CD4-positive, alpha-beta T cell treated with Interleukin-4 for 4 hours (primary cell): ENCODE results near the gene CCR3.

Experiments
- DNase-seq: peaks from one replicate; pipeline ENCODE4 v3.0.0-alpha.2; 2020

CCR3 gene

DNA sequence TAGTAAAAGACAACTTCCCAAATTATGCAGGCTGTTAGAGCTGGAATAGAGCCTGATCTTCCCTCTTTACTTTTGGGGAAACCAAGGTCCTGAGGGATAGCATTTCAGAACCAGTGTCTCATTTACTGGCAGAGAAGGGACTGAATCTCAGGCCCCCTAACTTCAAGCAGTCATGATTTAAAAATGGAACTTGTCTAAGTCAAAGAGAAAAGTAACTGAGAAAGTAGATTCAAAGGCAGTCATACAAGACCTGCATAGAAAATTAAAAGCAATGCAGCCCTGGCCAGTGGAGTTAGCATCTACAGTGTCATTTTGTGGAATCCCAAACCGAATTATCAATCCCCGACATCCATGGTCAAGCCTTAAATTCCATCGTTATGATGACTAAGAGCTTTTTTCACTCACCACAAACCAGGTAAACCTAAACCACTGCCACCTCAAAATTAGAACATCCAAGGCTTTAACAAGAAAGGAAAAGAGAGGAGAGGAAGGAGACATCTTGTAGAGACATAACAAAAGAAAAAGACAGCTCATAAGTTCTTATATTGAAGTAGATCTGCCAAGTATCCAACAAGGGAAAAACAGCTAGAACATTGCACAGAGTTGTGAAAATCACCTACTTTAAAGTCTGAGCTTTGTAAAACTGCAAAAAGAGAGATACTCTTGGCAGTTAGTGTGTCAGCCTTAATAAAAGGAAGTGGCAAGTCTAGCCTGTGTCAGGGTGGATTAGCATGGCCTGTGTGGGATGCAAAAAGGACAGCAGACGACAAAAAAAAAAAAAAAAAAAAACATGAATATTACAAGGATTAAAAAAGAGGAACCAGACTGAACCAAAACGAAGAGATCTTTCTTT lies 57.6 kb downstream of the CCR3 start:
- DNase-seq: peak; percentile 42

DNA sequence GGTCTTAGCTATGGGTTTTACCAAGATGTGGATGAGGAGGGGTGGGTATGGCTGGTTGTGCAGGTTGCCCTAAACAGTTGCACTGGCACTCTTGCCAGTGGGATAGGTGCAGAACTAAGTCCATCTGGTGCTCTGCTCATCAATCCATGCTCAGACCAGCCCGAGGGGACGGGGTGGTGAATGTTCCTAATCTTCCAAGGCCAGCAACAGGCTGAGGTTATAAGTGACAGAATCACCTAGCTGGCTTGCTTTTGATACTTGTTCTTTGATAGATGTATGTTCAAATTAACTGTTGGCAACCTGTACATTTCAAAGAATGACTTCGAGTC lies 58.2 kb downstream of the CCR3 start:
- no peak for DNase-seq

DNA sequence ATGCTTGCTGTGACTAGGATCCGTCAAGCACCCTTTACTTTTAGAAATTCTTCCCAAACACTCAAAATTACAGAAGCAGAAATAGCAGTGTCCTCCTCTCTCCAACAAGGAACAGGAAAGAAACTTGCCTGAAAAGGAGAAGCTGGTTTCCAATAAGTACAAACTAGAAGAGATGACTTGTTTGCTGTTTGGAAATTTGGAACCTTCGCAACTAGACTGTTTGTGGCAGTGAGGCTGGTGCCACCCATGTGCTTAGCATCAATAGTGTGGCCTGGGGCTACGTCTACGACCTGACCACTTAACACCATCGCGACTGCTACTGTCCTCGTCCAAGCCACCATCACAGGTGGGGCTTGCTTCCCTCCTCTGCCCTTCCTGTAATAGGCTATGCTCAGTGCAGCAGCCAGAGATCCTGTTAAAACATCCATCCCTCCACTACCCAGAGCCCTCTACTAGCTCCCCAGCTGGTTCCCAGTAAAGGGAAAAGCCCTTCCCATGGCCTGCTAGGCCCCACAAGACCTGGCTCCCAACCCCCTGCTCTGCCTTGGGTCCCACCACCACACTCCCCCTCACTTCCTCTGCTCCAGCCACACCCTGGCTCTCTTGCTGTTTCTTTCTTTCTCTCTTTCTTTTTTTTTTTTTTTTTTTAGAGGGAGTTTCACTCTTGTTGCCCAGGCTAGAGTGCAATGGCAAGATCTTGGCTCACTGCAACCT lies 59.0 kb downstream of the CCR3 start:
- no peak for DNase-seq

DNA sequence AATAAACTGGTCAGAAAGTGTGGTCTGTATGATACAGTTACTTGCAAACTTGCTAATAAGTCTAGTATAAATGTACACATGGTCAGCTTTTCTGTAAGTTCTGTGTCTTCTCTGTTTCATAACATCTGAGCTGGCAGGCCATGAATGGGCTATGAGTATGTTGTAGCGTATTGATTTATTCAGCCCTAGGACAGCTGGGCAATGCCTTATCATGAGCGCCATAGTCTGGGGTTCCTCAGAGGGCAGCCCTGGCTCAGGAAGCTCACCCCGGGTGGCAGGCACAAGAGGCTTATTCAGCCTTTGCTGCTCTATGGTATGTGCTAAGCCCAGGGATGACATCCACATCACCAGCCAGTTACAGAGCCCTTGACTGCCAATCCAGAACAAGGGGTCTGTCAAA lies 61.0 kb downstream of the CCR3 start:
- no peak for DNase-seq

DNA sequence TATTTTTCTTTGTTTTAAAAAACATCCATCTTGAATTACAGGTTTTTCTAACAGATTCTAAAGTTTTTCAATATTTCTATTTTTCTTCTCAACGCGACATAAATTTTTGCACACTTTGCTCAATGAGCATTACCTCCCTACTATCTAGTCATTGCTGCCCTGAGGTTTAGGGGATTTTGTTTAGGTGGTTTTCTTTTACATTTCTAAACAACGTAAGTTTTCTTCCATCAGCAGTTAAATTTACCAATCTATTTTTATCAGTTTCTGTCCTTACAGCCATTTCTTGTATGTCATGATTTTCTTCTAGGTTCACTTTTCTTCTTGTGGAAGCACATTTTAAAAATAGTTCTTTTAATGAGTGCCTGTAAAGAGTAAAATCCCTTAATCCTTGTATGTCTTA lies 62.5 kb downstream of the CCR3 start:
- no peak for DNase-seq

DNA sequence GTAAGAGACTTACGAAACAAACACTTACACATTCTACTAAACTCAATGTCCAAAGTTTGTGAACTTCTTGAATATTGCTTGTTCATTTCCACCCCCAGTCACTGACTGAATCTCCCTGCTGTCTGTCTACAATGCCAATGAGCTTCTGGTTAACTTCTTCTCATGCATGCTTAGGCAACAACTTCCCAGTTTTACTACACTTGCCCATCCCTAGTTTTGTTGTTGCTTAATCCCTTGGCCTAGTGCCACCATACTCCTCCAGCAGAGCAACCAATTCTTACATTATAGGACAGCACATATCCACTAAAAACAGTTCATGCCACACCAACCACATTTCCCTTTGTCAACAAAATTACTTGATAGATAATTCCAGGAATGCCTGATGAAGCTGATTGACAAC lies 70.7 kb downstream of the CCR3 start:
- DNase-seq: no peak

DNA sequence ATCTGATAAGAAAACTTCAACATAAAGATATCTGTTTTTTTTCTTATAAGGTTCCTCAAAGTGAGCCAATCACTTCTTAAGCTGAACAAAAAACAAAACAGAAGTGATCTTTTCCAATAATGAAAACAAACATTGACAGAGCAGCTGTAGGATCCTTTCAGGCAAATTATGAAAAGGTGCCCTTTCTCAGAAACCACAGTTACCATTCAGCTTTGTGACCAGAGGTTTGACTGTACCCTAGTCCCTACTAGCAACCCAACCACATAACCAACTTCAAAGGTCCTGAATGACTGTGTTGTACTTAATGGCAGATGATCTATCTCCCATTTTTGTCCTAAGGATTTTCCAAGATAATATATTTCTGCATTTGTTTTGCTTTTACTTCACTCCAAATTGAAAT lies 72.3 kb downstream of the CCR3 start:
- no peak for DNase-seq

DNA sequence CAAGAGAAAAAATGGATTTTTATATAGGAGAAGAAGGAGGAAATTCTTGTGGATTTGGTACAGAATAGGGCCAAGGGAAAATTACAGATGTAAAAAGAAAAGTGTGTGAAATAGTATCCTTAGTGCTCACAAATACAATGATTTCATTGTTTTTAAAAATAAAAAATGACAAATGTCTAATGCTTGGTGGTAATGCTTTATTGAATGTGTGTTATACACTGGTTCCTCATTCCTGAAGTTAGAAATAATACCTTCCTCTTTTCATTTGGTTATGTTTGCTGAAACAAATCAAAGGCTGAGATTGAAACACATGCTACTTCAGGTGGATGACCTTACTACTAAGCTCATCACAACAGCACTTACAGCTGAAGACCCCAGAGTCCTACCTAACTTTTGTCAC lies 73.9 kb downstream of the CCR3 start:
- no peak for DNase-seq
